GM18499 (cell line): ENCODE measurements around the gene CADPS.

ENCODE experiments used
- ATAC-seq: cut with Tn5 transposase; IDR thresholded peaks from one replicate; pipeline ENCODE4 v1.9.1; 2021; ENCODE audit warnings: moderate number of reproducible peaks; ENCODE audit not compliant: insufficient read depth, unreplicated experiment

CADPS gene

GRCh38 chr3:62369476-62369743 is 505.8 kb downstream of the CADPS start:
- no peak for ATAC-seq

- no peak for ATAC-seq
Measured at GRCh38 chr3:62368705-62369475, 506.3 kb downstream of the CADPS start.

GRCh38 chr3:62368290-62368704 is 506.9 kb downstream of the CADPS start:
- no peak for ATAC-seq

GRCh38 chr3:62367763-62368195 is 507.4 kb downstream of the CADPS start:
- ATAC-seq = no peak

- ATAC-seq = no peak
Measured at GRCh38 chr3:62366126-62366484, 509.1 kb downstream of the CADPS start.

- no peak for ATAC-seq
Measured at GRCh38 chr3:62365391-62366125, 509.7 kb downstream of the CADPS start.

GRCh38 chr3:62364191-62364590 is 511.0 kb downstream of the CADPS start:
- no peak for ATAC-seq

GRCh38 chr3:62363275-62363674 is 511.9 kb downstream of the CADPS start:
- ATAC-seq = no peak

- ATAC-seq = no peak
Measured at GRCh38 chr3:62361824-62362223, 513.4 kb downstream of the CADPS start.

- no peak for ATAC-seq
Measured at GRCh38 chr3:62361261-62361660, 514.0 kb downstream of the CADPS start.

GRCh38 chr3:62359531-62359930 is 515.7 kb downstream of the CADPS start:
- no peak for ATAC-seq

GRCh38 chr3:62356356-62356755 is 518.9 kb downstream of the CADPS start:
- ATAC-seq = no peak

GRCh38 chr3:62355703-62356102 is 519.5 kb downstream of the CADPS start:
- no peak for ATAC-seq
